Measurements from ENCODE around the gene ADH7. TPM values are rescaled to one million over a fixed set of nuclear protein-coding genes. Genes with fewer than 3 reads are reported as not detected.

Gene ADH7
- not detected in 2 replicates for total RNA-seq

DNA sequence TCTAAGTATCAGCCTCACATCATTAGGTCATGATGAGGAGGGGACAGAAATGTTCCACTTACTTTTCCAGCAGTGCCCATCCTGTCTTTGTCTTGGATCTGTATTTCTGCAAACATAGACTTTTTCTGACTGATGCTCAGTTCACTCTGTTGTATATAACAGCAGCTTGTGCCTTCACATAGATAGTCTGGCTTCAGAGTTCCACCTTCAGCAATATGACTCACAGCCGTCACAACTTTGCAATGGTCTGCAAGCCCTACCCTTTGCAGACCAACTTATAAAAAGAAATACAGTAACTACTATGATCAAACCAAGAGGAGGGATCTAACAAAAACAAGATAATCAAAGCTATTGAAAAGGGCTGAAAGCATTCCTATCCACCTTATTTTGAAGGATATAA is at the start of gene ADH7:
Gene ADH7, minus strand, starts transcription at position 189 of the 400 bp plus-strand sequence. Its CDS starts 109 bp downstream, at position 80.

Other genes with a start within 250 kb of the ADH7 start
- not detected in 2 replicates for gene ADH6, start 216.1 kb downstream of the ADH7 start, total RNA-seq
- not detected in 2 replicates for gene ADH1A, start 144.4 kb downstream of the ADH7 start, total RNA-seq
- 0.09 and 0.30 TPM in 2 replicates for gene ADH1B, start 113.9 kb downstream of the ADH7 start, total RNA-seq
- gene ADH1C, start 82.6 kb downstream of the ADH7 start, total RNA-seq: not detected in 2 replicates
- gene C4orf17, start 75.7 kb upstream of the ADH7 start, total RNA-seq: not detected in 2 replicates
- 6.2 and 6.5 TPM in 2 replicates for gene TRMT10A, start 128.7 kb upstream of the ADH7 start, total RNA-seq
- gene MTTP, start 139.5 kb upstream of the ADH7 start, total RNA-seq: 0.09 and 0.30 TPM in 2 replicates
- gene C4orf54, start 222.5 kb upstream of the ADH7 start, total RNA-seq: under 0.01 TPM in 1 of 2 replicates, not detected in the other

Data from smooth muscle cell of the umbilical artery (primary cell).